BJ (cell line): ENCODE results near the gene CACNB1. TPM values are rescaled to one million over a fixed set of nuclear protein-coding genes. Genes with fewer than 3 reads are reported as not detected.

ENCODE experiments used
- CTCF ChIA-PET: fragments of 350-600 bp; formaldehyde crosslinking; extraction: SDS; loops from one replicate; lab custom pipeline; 2021; ENCODE audit warnings: antibody characterized with exemption, inconsistent platforms; lab: Yijun Ruan, JAX
- POLR2A ChIA-PET: fragments of 300-600 bp; sonication (Branson Sonifier 250); formaldehyde crosslinking; extraction: SDS; loops from one replicate; lab custom pipeline; 2021; ENCODE audit warnings: antibody characterized with exemption; lab: Charles Lee
- DNase-seq: peaks from one replicate; pipeline ENCODE4 v3.0.0-alpha.2; 2011; ENCODE audit warnings: low read depth
- H3K27me3 ChIP-seq: 2 replicates; pipeline ENCODE4 v1.6.0; 2011; ENCODE audit warnings: low read length; ENCODE audit not compliant: control insufficient read depth, insufficient read depth
- H3K36me3 ChIP-seq: 2 replicates; pipeline ENCODE4 v1.5.1; 2011; ENCODE audit warnings: low read length; ENCODE audit not compliant: control insufficient read depth, insufficient read depth
- H3K4me3 ChIP-seq: 2 replicates; pipeline ENCODE4 v1.5.1; 2011; ENCODE audit warnings: low read depth, mild to moderate bottlenecking, control low read depth, low read length
- CTCF ChIP-seq: IDR thresholded peaks from 2 replicates; pipeline ENCODE4 v1.5.1; 2011; ENCODE audit warnings: low read depth, mild to moderate bottlenecking, control low read depth, inconsistent platforms, low read length, moderate library complexity; ENCODE audit not compliant: insufficient read depth
- polyA plus RNA-seq: library from polyadenylated mRNA; depleted of rRNA; stranded (reverse); fragments of >200 nt; gene quantifications from 2 replicates; pipeline ENCODE4 v1.2.3, GENCODE V29; 2011

The CACNB1 gene
- polyA plus RNA-seq, 1 experiment, result 8.5 TPM

- no peaks in the 10 kb centered on the region for H3K27me3 ChIP-seq
- no peak for DNase-seq
- peaks cover 27% of the 10 kb centered on the region for H3K36me3 ChIP-seq
- POLR2A ChIA-PET, result no interaction called here
- H3K4me3 ChIP-seq, result no peak overlapping the region
- CTCF ChIA-PET, result interaction anchor here (0.7 to 4.7 kb wide), 3 partner anchors 14 to 38 kb away, joined by 4 to 26 read pairs (median 4); no protein-coding TSS in a partner anchor
- TF ChIP-seq CTCF, result no peak
Observed at GRCh38 chr17:39191750-39192510, 5.5 kb downstream of the CACNB1 start.

- ChIA-PET POLR2A (interaction anchor here (0.7 kb wide), 1 partner anchor 186 kb away, joined by 5 read pairs; no protein-coding TSS in a partner anchor), CTCF (interaction anchor here (1.2 to 2.0 kb wide), 2 partner anchors 8 to 12 kb away, joined by 5 to 12 read pairs; no protein-coding TSS in a partner anchor)
- DNase-seq, result no peak
- Histone ChIP-seq H3K27me3 (no peaks in the 10 kb centered on the region), H3K4me3 (no peak overlapping the region), H3K36me3 (peaks cover 50% of the 10 kb centered on the region)
- TF ChIP-seq CTCF, result no peak
Observed at GRCh38 chr17:39187152-39187830, 10.2 kb downstream of the CACNB1 start.

GRCh38 chr17:39186481-39187002 lies 10.9 kb downstream of the CACNB1 start:
- no peak overlapping the region for H3K4me3 ChIP-seq
- no peak for DNase-seq
- POLR2A ChIA-PET, result interaction anchor here (0.5 kb wide), 1 partner anchor 13 kb away, joined by 4 read pairs; the partner anchor contains the start of gene RPL19

GRCh38 chr17:39183720-39184119 lies 13.7 kb downstream of the CACNB1 start:
- H3K36me3 ChIP-seq, result peaks cover 41% of the 10 kb centered on the region
- no peak overlapping the region for H3K4me3 ChIP-seq
- no peak for TF ChIP-seq CTCF
- no peaks in the 10 kb centered on the region for H3K27me3 ChIP-seq
- no peak for DNase-seq
- CTCF ChIA-PET, result interaction anchor here (1.1 to 2.8 kb wide), 5 partner anchors 10 to 60 kb away, joined by 3 to 18 read pairs (median 4); no protein-coding TSS in a partner anchor
- POLR2A ChIA-PET, result no interaction called here

More at GRCh38 chr17:39186481-39187002, 10.9 kb downstream of the CACNB1 start:
- Histone ChIP-seq H3K36me3 (peaks cover 44% of the 10 kb centered on the region), H3K27me3 (no peaks in the 10 kb centered on the region)
- CTCF ChIA-PET, result interaction anchor here (1.2 to 2.0 kb wide), 2 partner anchors 9 to 11 kb away, joined by 5 to 12 read pairs; no protein-coding TSS in a partner anchor
- TF ChIP-seq CTCF, result no peak
